Measurements from ENCODE around the gene MYOF. TPM values are rescaled to one million over a fixed set of nuclear protein-coding genes. Genes with fewer than 3 reads are reported as not detected.

MYOF gene
- total and polyA plus RNA-seq, 2 donors from 2014 or later: 11.5 to 134 TPM

DNA sequence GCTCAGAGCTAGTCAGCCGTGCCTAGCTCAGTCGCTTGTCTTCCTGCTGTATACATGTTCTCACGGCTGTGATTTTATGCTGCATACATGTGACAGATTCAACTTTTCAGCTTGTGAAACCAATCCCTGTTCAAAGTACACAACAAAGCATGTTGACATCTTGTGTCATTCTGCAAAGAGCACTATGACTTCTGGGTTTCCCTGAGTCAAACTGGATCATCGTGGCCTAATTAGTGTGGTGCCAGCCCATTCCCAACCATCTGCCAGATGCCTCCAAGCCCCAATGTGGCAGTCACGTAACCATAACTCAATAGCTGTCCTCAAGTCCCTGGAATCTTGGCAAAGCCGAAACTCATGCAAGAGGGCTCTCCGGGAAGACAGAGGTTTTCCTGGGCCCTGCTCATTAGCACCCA lies 144.8 kb downstream of the MYOF start:
- peaks cover 0 to 3% (median 2%) of the 10 kb centered on the region in 3 donors for H3K36me3 ChIP-seq (ENCODE audit: control insufficient read depth in 2 of 3, insufficient read depth in 3 of 3, low read length in 3 of 3)
- no peak overlapping the region for H3K27ac ChIP-seq (ENCODE audit: low read depth in 2 of 2, low read length in 2 of 2)
- H3K4me1 ChIP-seq (ENCODE audit: control insufficient read depth in 2 of 3, insufficient read depth in 2 of 3, low read depth in 1 of 3, low read length in 3 of 3): no peaks in the 10 kb centered on the region
- intact Hi-C loops (cut with DNase I): no loop called here
- no peak overlapping the region for H3K4me3 ChIP-seq (ENCODE audit: low read length in 3 of 3)
- no peaks in the 10 kb centered on the region for H3K9me3 ChIP-seq (ENCODE audit: control insufficient read depth in 2 of 3, insufficient read depth in 1 of 3, low read length in 3 of 3)
- DNase-seq: no peak
- no peak for FAIRE-seq
- no peak overlapping the region for H3K9ac ChIP-seq (ENCODE audit: low read length in 3 of 3)
- H3K27me3 ChIP-seq (ENCODE audit: control insufficient read depth, insufficient read depth, low read length): no peaks in the 10 kb centered on the region
- TF ChIP-seq, protein P1, sequence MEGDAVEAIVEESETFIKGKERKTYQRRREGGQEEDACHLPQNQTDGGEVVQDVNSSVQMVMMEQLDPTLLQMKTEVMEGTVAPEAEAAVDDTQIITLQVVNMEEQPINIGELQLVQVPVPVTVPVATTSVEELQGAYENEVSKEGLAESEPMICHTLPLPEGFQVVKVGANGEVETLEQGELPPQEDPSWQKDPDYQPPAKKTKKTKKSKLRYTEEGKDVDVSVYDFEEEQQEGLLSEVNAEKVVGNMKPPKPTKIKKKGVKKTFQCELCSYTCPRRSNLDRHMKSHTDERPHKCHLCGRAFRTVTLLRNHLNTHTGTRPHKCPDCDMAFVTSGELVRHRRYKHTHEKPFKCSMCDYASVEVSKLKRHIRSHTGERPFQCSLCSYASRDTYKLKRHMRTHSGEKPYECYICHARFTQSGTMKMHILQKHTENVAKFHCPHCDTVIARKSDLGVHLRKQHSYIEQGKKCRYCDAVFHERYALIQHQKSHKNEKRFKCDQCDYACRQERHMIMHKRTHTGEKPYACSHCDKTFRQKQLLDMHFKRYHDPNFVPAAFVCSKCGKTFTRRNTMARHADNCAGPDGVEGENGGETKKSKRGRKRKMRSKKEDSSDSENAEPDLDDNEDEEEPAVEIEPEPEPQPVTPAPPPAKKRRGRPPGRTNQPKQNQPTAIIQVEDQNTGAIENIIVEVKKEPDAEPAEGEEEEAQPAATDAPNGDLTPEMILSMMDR (IDR thresholded peaks at IDR 0.05; ENCODE audit: borderline replicate concordance, extremely low read depth, insufficient read depth): no peak

DNA sequence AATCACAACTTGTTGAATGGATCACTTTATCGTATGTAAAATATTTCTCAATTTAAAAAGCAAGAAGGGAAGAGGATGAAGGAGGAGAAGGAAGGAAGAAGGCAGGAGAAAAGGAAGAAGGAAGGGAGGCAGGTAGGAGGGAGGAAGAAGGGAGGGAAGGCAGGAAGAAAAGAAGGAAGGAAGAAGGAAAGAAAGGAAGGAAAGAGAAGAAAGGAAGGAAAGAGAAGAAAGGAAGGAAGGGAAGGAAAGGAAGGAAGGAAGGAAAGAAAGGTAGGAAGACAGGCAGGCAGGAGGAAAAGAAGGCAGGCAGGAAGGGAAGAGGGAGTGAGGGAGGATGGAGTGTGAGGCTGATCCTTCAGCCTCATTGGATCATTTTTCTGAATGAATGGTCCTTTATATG lies 145.5 kb downstream of the MYOF start:
- FAIRE-seq (no peak), DNase-seq (no peak)
- Histone ChIP-seq H3K9ac (ENCODE audit: low read length in 3 of 3) (no peak overlapping the region), H3K27ac (ENCODE audit: low read depth in 2 of 2, low read length in 2 of 2) (no peak overlapping the region), H3K9me3 (ENCODE audit: control insufficient read depth in 2 of 3, insufficient read depth in 1 of 3, low read length in 3 of 3) (no peaks in the 10 kb centered on the region), H3K4me1 (ENCODE audit: control insufficient read depth in 2 of 3, insufficient read depth in 2 of 3, low read depth in 1 of 3, low read length in 3 of 3) (no peaks in the 10 kb centered on the region), H3K27me3 (ENCODE audit: control insufficient read depth, insufficient read depth, low read length) (no peaks in the 10 kb centered on the region), H3K36me3 (ENCODE audit: control insufficient read depth in 2 of 3, insufficient read depth in 3 of 3, low read length in 3 of 3) (peaks cover 0 to 3% (median 2%) of the 10 kb centered on the region in 3 donors), H3K4me3 (ENCODE audit: low read length in 3 of 3) (no peak overlapping the region)
- TF ChIP-seq, protein P1 (IDR thresholded peaks at IDR 0.05; ENCODE audit: borderline replicate concordance, extremely low read depth, insufficient read depth): no peak
- intact Hi-C loops (cut with DNase I): no loop called here

DNA sequence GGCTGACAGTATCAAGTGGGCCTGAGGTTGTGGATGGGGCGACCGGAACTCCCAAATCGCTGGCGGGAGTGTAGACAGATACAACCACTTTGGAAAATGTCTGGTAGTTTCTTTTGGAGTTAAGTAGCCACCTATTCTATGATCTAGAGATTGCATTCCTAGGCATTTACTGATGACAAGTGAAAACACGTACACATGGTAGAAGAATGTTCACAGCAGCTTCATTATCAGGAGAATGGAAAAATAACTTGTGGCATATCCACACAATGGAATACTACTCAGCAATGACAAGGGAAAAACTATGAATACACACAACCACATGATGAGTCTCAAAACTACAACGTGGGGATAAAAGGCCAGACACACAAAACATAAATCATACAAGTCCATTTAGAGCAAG lies 146.0 kb downstream of the MYOF start:
- Histone ChIP-seq H3K36me3 (ENCODE audit: control insufficient read depth in 2 of 3, insufficient read depth in 3 of 3, low read length in 3 of 3) (peaks cover 0 to 3% (median 2%) of the 10 kb centered on the region in 3 donors), H3K27ac (ENCODE audit: low read depth in 2 of 2, low read length in 2 of 2) (no peak overlapping the region), H3K9ac (ENCODE audit: low read length in 3 of 3) (no peak overlapping the region), H3K4me3 (ENCODE audit: low read length in 3 of 3) (no peak overlapping the region), H3K9me3 (ENCODE audit: control insufficient read depth in 2 of 3, insufficient read depth in 1 of 3, low read length in 3 of 3) (no peaks in the 10 kb centered on the region), H3K4me1 (ENCODE audit: control insufficient read depth in 2 of 3, insufficient read depth in 2 of 3, low read depth in 1 of 3, low read length in 3 of 3) (no peaks in the 10 kb centered on the region), H3K27me3 (ENCODE audit: control insufficient read depth, insufficient read depth, low read length) (no peaks in the 10 kb centered on the region)
- TF ChIP-seq, protein P1 (IDR thresholded peaks at IDR 0.05; ENCODE audit: borderline replicate concordance, extremely low read depth, insufficient read depth): no peak
- DNase-seq (no peak), FAIRE-seq (no peak)
- intact Hi-C loops (cut with DNase I): no loop called here

GRCh38 chr10:93334901-93335327 lies 147.2 kb downstream of the MYOF start:
- FAIRE-seq (no peak), DNase-seq (no peak)
- TF ChIP-seq, protein P1 (IDR thresholded peaks at IDR 0.05; ENCODE audit: borderline replicate concordance, extremely low read depth, insufficient read depth): no peak
- H3K4me3 ChIP-seq (ENCODE audit: low read length in 3 of 3): no peak overlapping the region
- no peak overlapping the region for H3K9ac ChIP-seq (ENCODE audit: low read length in 3 of 3)
- no peaks in the 10 kb centered on the region for H3K4me1 ChIP-seq (ENCODE audit: control insufficient read depth in 2 of 3, insufficient read depth in 2 of 3, low read depth in 1 of 3, low read length in 3 of 3)
- intact Hi-C loops (cut with DNase I): no loop called here
- H3K9me3 ChIP-seq (ENCODE audit: control insufficient read depth in 2 of 3, insufficient read depth in 1 of 3, low read length in 3 of 3): no peaks in the 10 kb centered on the region
- H3K27me3 ChIP-seq (ENCODE audit: control insufficient read depth, insufficient read depth, low read length): no peaks in the 10 kb centered on the region
- H3K36me3 ChIP-seq (ENCODE audit: control insufficient read depth in 2 of 3, insufficient read depth in 3 of 3, low read length in 3 of 3): peaks cover 0 to 3% (median 2%) of the 10 kb centered on the region in 3 donors
- H3K27ac ChIP-seq (ENCODE audit: low read depth in 2 of 2, low read length in 2 of 2): no peak overlapping the region

Measured in kidney (tissue), 14 donors.